ENCODE data around the gene KIFC1. TPM values are rescaled to one million over a fixed set of nuclear protein-coding genes. Genes with fewer than 3 reads are reported as not detected.

Gene KIFC1
- polyA plus RNA-seq, 1 of the 3 experiments (the other 2 are of a cell fraction), result 35.9 TPM

DNA sequence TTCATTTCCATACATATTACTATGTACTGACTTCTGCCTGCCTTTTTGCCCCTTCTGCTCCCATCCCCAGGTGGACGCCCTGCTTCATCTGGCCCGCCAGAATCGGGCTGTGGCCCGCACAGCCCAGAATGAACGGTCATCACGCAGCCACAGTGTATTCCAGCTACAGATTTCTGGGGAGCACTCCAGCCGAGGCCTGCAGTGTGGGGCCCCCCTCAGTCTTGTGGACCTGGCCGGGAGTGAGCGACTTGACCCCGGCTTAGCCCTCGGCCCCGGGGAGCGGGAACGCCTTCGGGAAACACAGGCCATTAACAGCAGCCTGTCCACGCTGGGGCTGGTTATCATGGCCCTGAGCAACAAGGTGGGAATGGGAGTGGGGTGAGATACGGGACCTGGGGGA is 14.5 kb downstream of the KIFC1 start:
- H3K9me2 ChIP-seq, result no peaks in the 10 kb centered on the region
- H3K4me3 ChIP-seq (ENCODE audit: low read depth in 2 of 2, low read length in 1 of 2), result no peak overlapping the region
- H3K4me1 ChIP-seq (ENCODE audit: control insufficient read depth in 1 of 2, insufficient read depth in 2 of 2, low read depth in 1 of 2, low read length in 1 of 2), result peaks cover 0 to 5% of the 10 kb centered on the region in 2 experiments; a peak in 1 of 4 replicates
- H3K27ac ChIP-seq (ENCODE audit: low read depth in 2 of 2, low read length in 1 of 2), result no peak overlapping the region
- no peaks in the 10 kb centered on the region for H4K20me1 ChIP-seq (ENCODE audit: insufficient read depth)
- no peaks in the 10 kb centered on the region for H3K9me3 ChIP-seq
- TF ChIP-seq POLR2AphosphoS5 (IDR thresholded peaks at IDR 0.05; ENCODE audit: low read depth, low read length), result no peak
- no peak for TF ChIP-seq ELF1 (IDR thresholded peaks at IDR 0.05)
- no peak for TF ChIP-seq YY1 (IDR thresholded peaks at IDR 0.05; ENCODE audit: low read depth)
- no peak for TF ChIP-seq GABPA (IDR thresholded peaks at IDR 0.05; ENCODE audit: low read depth)
- no peak for TF ChIP-seq JUND (IDR thresholded peaks at IDR 0.05)
- no peak for TF ChIP-seq EZH2phosphoT487 (IDR thresholded peaks at IDR 0.05; ENCODE audit: borderline replicate concordance, low read depth)
- TF ChIP-seq, protein P1, sequence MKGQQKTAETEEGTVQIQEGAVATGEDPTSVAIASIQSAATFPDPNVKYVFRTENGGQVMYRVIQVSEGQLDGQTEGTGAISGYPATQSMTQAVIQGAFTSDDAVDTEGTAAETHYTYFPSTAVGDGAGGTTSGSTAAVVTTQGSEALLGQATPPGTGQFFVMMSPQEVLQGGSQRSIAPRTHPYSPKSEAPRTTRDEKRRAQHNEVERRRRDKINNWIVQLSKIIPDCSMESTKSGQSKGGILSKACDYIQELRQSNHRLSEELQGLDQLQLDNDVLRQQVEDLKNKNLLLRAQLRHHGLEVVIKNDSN (IDR thresholded peaks at IDR 0.05; ENCODE audit: borderline replicate concordance, low read depth), result no peak
- no peak for TF ChIP-seq RFX5 (IDR thresholded peaks at IDR 0.05; ENCODE audit: low read length)
- TF ChIP-seq USF2 (IDR thresholded peaks at IDR 0.05; ENCODE audit: borderline replicate concordance, low read depth, low read length), result no peak
- no peak for TF ChIP-seq FOXM1 (IDR thresholded peaks at IDR 0.05; ENCODE audit: low read depth)
- no peak for TF ChIP-seq TAF1 (IDR thresholded peaks at IDR 0.05; ENCODE audit: borderline replicate concordance, low read depth, low read length)
- TF ChIP-seq RAD21 (IDR thresholded peaks at IDR 0.05; ENCODE audit: low read length), result no peak
- TF ChIP-seq SMC3 (IDR thresholded peaks at IDR 0.05; ENCODE audit: low read depth, low read length), result no peak
- no peak for TF ChIP-seq MXI1 (IDR thresholded peaks at IDR 0.05; ENCODE audit: low read depth, low read length)
- no peak for TF ChIP-seq NRF1 (IDR thresholded peaks at IDR 0.05; ENCODE audit: low read depth, low read length)
- TF ChIP-seq TCF12 (IDR thresholded peaks at IDR 0.05), result no peak
- TF ChIP-seq FOXJ3 (CRISPR knock-in tag; IDR thresholded peaks at IDR 0.05), result no peak
- no peak for TF ChIP-seq ZBTB33 (IDR thresholded peaks at IDR 0.05; ENCODE audit: borderline replicate concordance, low read depth)
- no peak for TF ChIP-seq SIN3A (IDR thresholded peaks at IDR 0.05; ENCODE audit: borderline replicate concordance, low read depth, low read length)
- no peak for TF ChIP-seq RCOR1 (IDR thresholded peaks at IDR 0.05; ENCODE audit: low read length)
- H3K79me2 ChIP-seq (ENCODE audit: insufficient read depth), result peaks cover 26% of the 10 kb centered on the region
- no peaks in the 10 kb centered on the region for H3K27me3 ChIP-seq (ENCODE audit: insufficient read depth)
- peaks cover 39% of the 10 kb centered on the region for H3F3A ChIP-seq (replicated peaks; ENCODE audit: insufficient read depth)
- POLR2A ChIA-PET, result no interaction called here
- no peak for DNase-seq
- H3K36me3 ChIP-seq (replicated peaks in 1 of 2; ENCODE audit: control insufficient read depth in 1 of 2, insufficient read depth in 2 of 2, low read length in 1 of 2), result peaks cover 12 to 34% of the 10 kb centered on the region in 2 experiments
- H3K9ac ChIP-seq, result no peak overlapping the region
- no peak overlapping the region for H2AFZ ChIP-seq (ENCODE audit: low read depth)
- WGBS (ENCODE audit: low lambda C conversion rate), result 97% methylated on average over 11 of the region's 17 CpGs
- no peak overlapping the region for H3K4me2 ChIP-seq
- CTCF ChIA-PET, result interaction anchor here (1.0 to 2.6 kb wide), 3 partner anchors 9 to 31 kb away, joined by 3 to 8 read pairs (median 6); partner anchors contain the start of gene KIFC1

Measured in SK-N-SH (cell line).